NCI-H2227 treated with DMSO at 0.1 percent for 48 hours (cell line): ENCODE results near the gene DCTN3.

Experiments used
- DNase-seq: peaks from one replicate; lab custom pipeline; 2025; lab: John Stamatoyannopoulos, UW

The DCTN3 gene

GRCh38 chr9:34573599-34574325 is 46.5 kb downstream of the DCTN3 start:
- DNase-seq: no peak

- no peak for DNase-seq
Observed at GRCh38 chr9:34572628-34573027, 47.7 kb downstream of the DCTN3 start.

- no peak for DNase-seq
Observed at GRCh38 chr9:34572092-34572491, 48.2 kb downstream of the DCTN3 start.

- no peak for DNase-seq
Observed at GRCh38 chr9:34571481-34571810, 48.8 kb downstream of the DCTN3 start.

GRCh38 chr9:34570809-34571480 is 49.4 kb downstream of the DCTN3 start:
- no peak for DNase-seq

GRCh38 chr9:34570376-34570775 is 49.9 kb downstream of the DCTN3 start:
- DNase-seq: no peak

- DNase-seq: no peak
Observed at GRCh38 chr9:34568774-34569173, 51.5 kb downstream of the DCTN3 start.

GRCh38 chr9:34568133-34568532 is 52.2 kb downstream of the DCTN3 start:
- DNase-seq: no peak

GRCh38 chr9:34566972-34567371 is 53.3 kb downstream of the DCTN3 start:
- no peak for DNase-seq

GRCh38 chr9:34566322-34566721 is 54.0 kb downstream of the DCTN3 start:
- no peak for DNase-seq

- no peak for DNase-seq
Observed at GRCh38 chr9:34565856-34566255, 54.4 kb downstream of the DCTN3 start.

- DNase-seq: no peak
Observed at GRCh38 chr9:34564617-34565016, 55.7 kb downstream of the DCTN3 start.
